ENCODE data around the gene CERS6.

DNA sequence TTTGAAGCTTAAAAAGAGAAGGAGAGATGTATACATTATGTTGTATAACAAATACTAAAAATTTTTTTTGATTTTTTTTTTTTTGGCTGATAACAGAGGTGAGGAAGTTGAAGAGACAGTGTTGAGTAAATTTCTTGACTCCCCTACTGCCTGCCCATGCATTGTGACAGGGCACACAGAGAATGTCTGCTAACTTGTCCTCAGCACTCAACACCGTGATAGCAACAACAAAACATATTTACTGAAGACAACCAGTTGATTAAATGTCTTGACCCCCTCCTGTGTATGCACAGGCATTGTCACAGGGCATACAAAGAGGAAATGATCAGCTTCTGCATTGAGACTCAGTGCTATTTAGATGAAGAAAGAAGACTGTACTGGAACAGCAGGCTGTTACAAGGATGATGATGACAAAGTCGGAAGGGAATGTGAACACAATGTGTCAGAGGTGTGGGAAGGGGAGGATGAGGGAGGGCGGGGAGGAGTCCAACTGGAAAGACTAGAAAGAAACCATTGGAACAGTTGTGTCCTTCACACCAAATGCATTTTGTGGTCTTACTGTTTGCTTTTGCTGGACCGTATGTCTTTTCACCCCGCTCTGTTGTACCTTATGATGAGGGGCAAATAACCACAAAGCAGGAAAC, 89.5 kb downstream of the CERS6 start:
- TF ChIP-seq, protein P1, sequence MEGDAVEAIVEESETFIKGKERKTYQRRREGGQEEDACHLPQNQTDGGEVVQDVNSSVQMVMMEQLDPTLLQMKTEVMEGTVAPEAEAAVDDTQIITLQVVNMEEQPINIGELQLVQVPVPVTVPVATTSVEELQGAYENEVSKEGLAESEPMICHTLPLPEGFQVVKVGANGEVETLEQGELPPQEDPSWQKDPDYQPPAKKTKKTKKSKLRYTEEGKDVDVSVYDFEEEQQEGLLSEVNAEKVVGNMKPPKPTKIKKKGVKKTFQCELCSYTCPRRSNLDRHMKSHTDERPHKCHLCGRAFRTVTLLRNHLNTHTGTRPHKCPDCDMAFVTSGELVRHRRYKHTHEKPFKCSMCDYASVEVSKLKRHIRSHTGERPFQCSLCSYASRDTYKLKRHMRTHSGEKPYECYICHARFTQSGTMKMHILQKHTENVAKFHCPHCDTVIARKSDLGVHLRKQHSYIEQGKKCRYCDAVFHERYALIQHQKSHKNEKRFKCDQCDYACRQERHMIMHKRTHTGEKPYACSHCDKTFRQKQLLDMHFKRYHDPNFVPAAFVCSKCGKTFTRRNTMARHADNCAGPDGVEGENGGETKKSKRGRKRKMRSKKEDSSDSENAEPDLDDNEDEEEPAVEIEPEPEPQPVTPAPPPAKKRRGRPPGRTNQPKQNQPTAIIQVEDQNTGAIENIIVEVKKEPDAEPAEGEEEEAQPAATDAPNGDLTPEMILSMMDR (IDR thresholded peaks at IDR 0.05): no peak
- no peak for TF ChIP-seq POLR2A (IDR thresholded peaks at IDR 0.05)
